CD4-positive, alpha-beta memory T cell (primary cell): Measurements from ENCODE around the gene EMC9. TPM values are rescaled to one million over a fixed set of nuclear protein-coding genes. Genes with fewer than 3 reads are reported as not detected.

Experiments used
- CTCF ChIA-PET: fragments of 350-600 bp; sonication (Branson Sonifier 250); formaldehyde crosslinking; loops from one replicate; lab custom pipeline; 2021; ENCODE audit warnings: inconsistent platforms; ENCODE audit not compliant: partially characterized antibody; lab: Charles Lee
- POLR2A ChIA-PET: fragments of 350-600 bp; sonication (Branson Sonifier 250); formaldehyde crosslinking; loops from one replicate; lab custom pipeline; 2021; ENCODE audit not compliant: partially characterized antibody; lab: Charles Lee
- DNase-seq, 5 donors: peaks; one replicate each; pipeline versions ENCODE4 v3.0.0 to v3.0.0-alpha.2; 2020 to 2022; ENCODE audit warnings: mixed read lengths in 1 of 5
- H3K27ac ChIP-seq: one replicate; pipeline ENCODE4 v1.7.0; 2013; ENCODE audit warnings: low read depth, low read length
- H3K27me3 ChIP-seq: 2 replicates; pipeline ENCODE4 v1.7.0; 2013; ENCODE audit warnings: mild to moderate bottlenecking, low read length, moderate library complexity; ENCODE audit not compliant: insufficient read depth
- H3K36me3 ChIP-seq: 2 replicates; pipeline ENCODE4 v1.7.0; 2013; ENCODE audit warnings: mild to moderate bottlenecking, low read length, moderate library complexity; ENCODE audit not compliant: insufficient read depth
- H3K4me1 ChIP-seq: 2 replicates; pipeline ENCODE4 v1.7.0; 2013; ENCODE audit warnings: mild to moderate bottlenecking, low read length, moderate library complexity; ENCODE audit not compliant: insufficient read depth
- H3K4me3 ChIP-seq, 2 donors: one replicate each; pipeline ENCODE4 v1.7.0; 2013; ENCODE audit warnings: low read length in 2 of 2, mild to moderate bottlenecking in 1 of 2
- H3K9me3 ChIP-seq, 2 donors: one replicate each; pipeline ENCODE4 v1.7.0; 2013; ENCODE audit warnings: low read length in 2 of 2, control low read depth in 1 of 2; ENCODE audit not compliant: control insufficient read depth in 1 of 2
- H3K27ac Mint-ChIP-seq, 7 donors: one replicate each; pipeline ENCODE4 v1.8.0; 2020 to 2021; ENCODE audit warnings: mixed read lengths in 7 of 7, mild to moderate bottlenecking in 6 of 7, inconsistent platforms in 3 of 7, moderate library complexity in 3 of 7
- H3K27me3 Mint-ChIP-seq, 2 donors: one replicate each; pipeline ENCODE4 v1.8.0; 2020 to 2021; ENCODE audit warnings: mixed read lengths in 2 of 2
- H3K36me3 Mint-ChIP-seq, 2 donors: one replicate each; pipeline ENCODE4 v1.8.0; 2020 to 2021; ENCODE audit warnings: mixed read lengths in 2 of 2, inconsistent platforms in 1 of 2, mild to moderate bottlenecking in 1 of 2
- H3K4me1 Mint-ChIP-seq, 4 donors: one replicate each; pipeline ENCODE4 v1.8.0; 2020 to 2021; ENCODE audit warnings: mixed read lengths in 4 of 4, mild to moderate bottlenecking in 1 of 4
- H3K4me3 Mint-ChIP-seq, 8 donors: one replicate each; pipeline ENCODE4 v1.8.0; 2020 to 2021; ENCODE audit warnings: mixed read lengths in 8 of 8, mild to moderate bottlenecking in 7 of 8, moderate library complexity in 6 of 8, inconsistent platforms in 3 of 8
- H3K9me3 Mint-ChIP-seq, 8 donors: one replicate each; pipeline ENCODE4 v1.8.0; 2020 to 2021; ENCODE audit warnings: mixed read lengths in 8 of 8, mild to moderate bottlenecking in 5 of 8, inconsistent platforms in 3 of 8, moderate library complexity in 1 of 8
- intact Hi-C: fragments of 100-400 bp; cut with micrococcal nuclease; formaldehyde crosslinking; loops from one replicate; pipeline ENCODE4 v1.15.1; 2023
- microRNA-seq: library from miRNA; unstranded; fragments of <30 nt; microRNA quantifications from one replicate; pipeline ENCODE4 v1.2.0, GENCODE V29; 2021; ENCODE audit warnings: borderline replicate concordance, borderline number of aligned reads, borderline microRNAs expressed, mixed read lengths
- polyA plus RNA-seq, 2 donors: library from polyadenylated mRNA; unstranded; fragments of 300-500 nt; fragmentation: Illumina TruSeq; gene quantifications; one replicate each; pipeline ENCODE4 v1.2.3, GENCODE V29; 2021
- total RNA-seq, 2 experiments: library from RNA; stranded (reverse); gene quantifications; one replicate each; pipeline ENCODE4 v1.2.3, GENCODE V29; 2021

EMC9 gene
- total and polyA plus RNA-seq, 4 experiments from 2014 or later, result 11.4 to 33.9 (median 23.3) TPM

DNA sequence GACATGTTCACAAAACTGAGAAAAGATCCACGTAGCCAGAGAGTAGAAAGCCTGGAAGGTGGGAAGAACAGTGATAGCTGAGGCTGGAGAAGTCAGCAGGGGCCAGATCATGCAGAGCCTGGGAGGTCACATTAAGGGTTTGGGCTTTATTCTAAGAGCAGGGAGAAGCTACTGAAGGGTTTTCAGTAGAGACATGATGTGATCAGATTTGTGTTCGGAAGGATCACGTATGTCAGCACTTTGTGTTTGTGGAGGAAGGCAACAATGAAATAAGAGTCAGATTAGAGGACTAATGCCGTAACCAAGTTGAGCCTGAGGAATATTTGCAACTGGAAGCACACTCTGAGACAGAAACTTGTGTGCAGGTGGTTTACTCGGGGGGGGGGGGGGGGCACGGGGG is 51.5 kb downstream of the EMC9 start:
- no peaks in the 10 kb centered on the region for H3K27me3 Mint-ChIP-seq
- Histone ChIP-seq H3K4me3 (no peak overlapping the region), H3K27me3 (no peaks in the 10 kb centered on the region), H3K9me3 (no peaks in the 10 kb centered on the region), H3K27ac (no peak overlapping the region), H3K36me3 (no peaks in the 10 kb centered on the region), H3K4me1 (peaks cover 13% of the 10 kb centered on the region)
- H3K36me3 Mint-ChIP-seq, result peaks cover 0 to 6% of the 10 kb centered on the region in 2 donors
- H3K4me1 Mint-ChIP-seq, result peaks cover 10 to 29% (median 18%) of the 10 kb centered on the region in 4 donors
- no peak overlapping the region for H3K4me3 Mint-ChIP-seq
- intact Hi-C loops, result loop anchor here (1.0 to 10.0 kb wide), 7 partner anchors 9 to 105 kb away; partner anchors contain the start of genes DHRS4L2, EMC9, IRF9 and PSME2
- ChIA-PET POLR2A (interaction anchor here (0.9 to 8.8 kb wide), 6 partner anchors 8 to 57 kb away, joined by 3 to 137 read pairs (median 27); partner anchors contain the start of genes DCAF11, NRL and RNF31), CTCF (interaction anchor here (0.7 to 12.2 kb wide), 21 partner anchors 12 to 153 kb away, joined by 3 to 475 read pairs (median 5); partner anchors contain the start of genes CARMIL3, DCAF11, EMC9 and NRL)
- H3K9me3 Mint-ChIP-seq, result peaks cover 0 to 3% (median 0%) of the 10 kb centered on the region in 8 donors
- DNase-seq, result no peak
- no peak overlapping the region for H3K27ac Mint-ChIP-seq

Small RNA genes lying within 50 kb of the gene (microRNA-seq; reads per million reads assigned to microRNA genes)
- not detected for gene MIR7703

Other genes with a start within 250 kb of the EMC9 start
Only the 30 nearest of the 31 such genes appear.
- 10 to 100 TPM; 14.7 to 15.5 TPM for gene DHRS4, start 187.8 kb downstream of the EMC9 start, total RNA-seq
- 10 to 100 TPM; 32.5 to 36.2 TPM for gene DHRS4, start 187.8 kb downstream of the EMC9 start, polyA plus RNA-seq
- gene DHRS4L2, start 152.7 kb downstream of the EMC9 start, total RNA-seq, result 10 to 100 TPM; 13.3 to 16.8 TPM
- 10 to 100 TPM; 18.6 to 19.6 TPM for gene DHRS4L2, start 152.7 kb downstream of the EMC9 start, polyA plus RNA-seq
- under 1 TPM; 0.15 to 0.22 TPM for gene CARMIL3, start 89.6 kb downstream of the EMC9 start, total RNA-seq
- gene CARMIL3, start 89.6 kb downstream of the EMC9 start, polyA plus RNA-seq, result not detected
- gene CPNE6, start 70.0 kb downstream of the EMC9 start, total RNA-seq, result not detected
- gene CPNE6, start 70.0 kb downstream of the EMC9 start, polyA plus RNA-seq, result under 1 TPM in 1 of 2 donors, not detected in 1; 0.04 TPM
- 10 to 100 TPM; 18.3 to 21.4 TPM for gene PCK2, start 47.3 kb downstream of the EMC9 start, total RNA-seq
- gene PCK2, start 47.3 kb downstream of the EMC9 start, polyA plus RNA-seq, result 10 to 100 TPM; 11.0 to 15.5 TPM
- gene DCAF11, start 26.8 kb downstream of the EMC9 start, total RNA-seq, result 10 to 100 TPM; 71.5 to 75.8 TPM
- 10 to 100 TPM; 75.1 to 93.4 TPM for gene DCAF11, start 26.8 kb downstream of the EMC9 start, polyA plus RNA-seq
- gene NRL, start 26.6 kb downstream of the EMC9 start, total RNA-seq, result 1 to 10 TPM; 2.9 to 4.5 TPM
- 1 to 10 TPM; 1.4 to 1.6 TPM for gene NRL, start 26.6 kb downstream of the EMC9 start, polyA plus RNA-seq
- 1 to 10 TPM; 3.2 to 4.2 TPM for gene FITM1, start 10.9 kb downstream of the EMC9 start, total RNA-seq
- under 1 TPM; 0.69 to 0.81 TPM for gene FITM1, start 10.9 kb downstream of the EMC9 start, polyA plus RNA-seq
- gene PSME1, start 5.4 kb downstream of the EMC9 start, total RNA-seq, result 100 to 1,000 TPM; 257 to 273 TPM
- 1,000 to 10,000 TPM in 1 of 2 donors, 100 to 1,000 TPM in 1; 976 to 1,008 TPM for gene PSME1, start 5.4 kb downstream of the EMC9 start, polyA plus RNA-seq
- gene PSME2, start 5.0 kb upstream of the EMC9 start, total RNA-seq, result 100 to 1,000 TPM; 143 to 150 TPM
- gene PSME2, start 5.0 kb upstream of the EMC9 start, polyA plus RNA-seq, result 100 to 1,000 TPM; 511 to 815 TPM
- gene RNF31, start 5.9 kb upstream of the EMC9 start, total RNA-seq, result 100 to 1,000 TPM; 108 to 113 TPM
- 10 to 100 TPM; 44.3 to 75.7 TPM for gene RNF31, start 5.9 kb upstream of the EMC9 start, polyA plus RNA-seq
- 100 to 1,000 TPM; 154 to 157 TPM for gene IRF9, start 19.7 kb upstream of the EMC9 start, total RNA-seq
- gene IRF9, start 19.7 kb upstream of the EMC9 start, polyA plus RNA-seq, result 100 to 1,000 TPM in 1 of 2 donors, 10 to 100 TPM in 1; 59.3 to 121 TPM
- gene REC8, start 30.5 kb upstream of the EMC9 start, total RNA-seq, result 10 to 100 TPM; 27.7 to 30.5 TPM
- 1 to 10 TPM; 2.8 to 9.8 TPM for gene REC8, start 30.5 kb upstream of the EMC9 start, polyA plus RNA-seq
- gene IPO4, start 47.2 kb upstream of the EMC9 start, total RNA-seq, result 10 to 100 TPM; 22.4 to 30.2 TPM
- 10 to 100 TPM; 19.8 to 20.2 TPM for gene IPO4, start 47.2 kb upstream of the EMC9 start, polyA plus RNA-seq
- gene TM9SF1, start 53.9 kb upstream of the EMC9 start, total RNA-seq, result 10 to 100 TPM; 24.1 to 26.3 TPM
- gene TM9SF1, start 53.9 kb upstream of the EMC9 start, polyA plus RNA-seq, result 10 to 100 TPM; 38.4 to 40.6 TPM
- gene TSSK4, start 64.1 kb upstream of the EMC9 start, total RNA-seq, result 1 to 10 TPM; 1.2 to 1.9 TPM
- gene TSSK4, start 64.1 kb upstream of the EMC9 start, polyA plus RNA-seq, result 1 to 10 TPM in 1 of 2 donors, under 1 TPM in 1; 0.47 to 1.3 TPM
- 100 to 1,000 TPM in 1 of 2 experiments, 10 to 100 TPM in 1; 99.3 to 101 TPM for gene CHMP4A, start 71.9 kb upstream of the EMC9 start, total RNA-seq
- 100 to 1,000 TPM; 164 to 194 TPM for gene CHMP4A, start 71.9 kb upstream of the EMC9 start, polyA plus RNA-seq
- 10 to 100 TPM; 12.5 to 15.3 TPM for gene MDP1, start 74.5 kb upstream of the EMC9 start, total RNA-seq
- 10 to 100 TPM; 27.3 to 28.1 TPM for gene MDP1, start 74.5 kb upstream of the EMC9 start, polyA plus RNA-seq
- 100 to 1,000 TPM; 116 to 127 TPM for gene NEDD8, start 90.8 kb upstream of the EMC9 start, total RNA-seq
- gene NEDD8, start 90.8 kb upstream of the EMC9 start, polyA plus RNA-seq, result 100 to 1,000 TPM; 351 to 425 TPM
- 10 to 100 TPM; 91.0 to 95.8 TPM for gene GMPR2, start 91.3 kb upstream of the EMC9 start, total RNA-seq
- 100 to 1,000 TPM; 103 to 116 TPM for gene GMPR2, start 91.3 kb upstream of the EMC9 start, polyA plus RNA-seq
- gene TINF2, start 101.0 kb upstream of the EMC9 start, total RNA-seq, result 100 to 1,000 TPM; 131 to 132 TPM
- 100 to 1,000 TPM; 151 to 169 TPM for gene TINF2, start 101.0 kb upstream of the EMC9 start, polyA plus RNA-seq
- 10 to 100 TPM; 11.0 to 16.1 TPM for gene TGM1, start 121.6 kb upstream of the EMC9 start, total RNA-seq
- under 1 TPM; 0.11 to 0.12 TPM for gene TGM1, start 121.6 kb upstream of the EMC9 start, polyA plus RNA-seq
- 10 to 100 TPM; 55.6 to 62.5 TPM for gene RABGGTA, start 130.0 kb upstream of the EMC9 start, total RNA-seq
- 10 to 100 TPM; 22.9 to 32.5 TPM for gene RABGGTA, start 130.0 kb upstream of the EMC9 start, polyA plus RNA-seq
- gene DHRS1, start 158.2 kb upstream of the EMC9 start, total RNA-seq, result 10 to 100 TPM; 37.6 to 38.6 TPM
- gene DHRS1, start 158.2 kb upstream of the EMC9 start, polyA plus RNA-seq, result 10 to 100 TPM; 31.4 to 32.9 TPM
- gene NOP9, start 158.3 kb upstream of the EMC9 start, total RNA-seq, result 10 to 100 TPM; 23.1 to 28.1 TPM
- 1 to 10 TPM in 1 of 2 donors, under 1 TPM in 1; 0.83 to 1.6 TPM for gene NOP9, start 158.3 kb upstream of the EMC9 start, polyA plus RNA-seq
- 10 to 100 TPM; 22.3 to 26.0 TPM for gene CIDEB, start 166.4 kb upstream of the EMC9 start, total RNA-seq
- gene CIDEB, start 166.4 kb upstream of the EMC9 start, polyA plus RNA-seq, result 10 to 100 TPM; 17.2 to 24.3 TPM
- gene LTB4R2, start 168.5 kb upstream of the EMC9 start, total RNA-seq, result 10 to 100 TPM; 18.0 to 18.8 TPM
- 1 to 10 TPM; 2.3 to 3.2 TPM for gene LTB4R2, start 168.5 kb upstream of the EMC9 start, polyA plus RNA-seq
- gene LTB4R, start 169.9 kb upstream of the EMC9 start, total RNA-seq, result 10 to 100 TPM; 19.5 to 20.0 TPM
- 10 to 100 TPM in 1 of 2 donors, 1 to 10 TPM in 1; 9.6 to 10.6 TPM for gene LTB4R, start 169.9 kb upstream of the EMC9 start, polyA plus RNA-seq
- 1 to 10 TPM; 7.1 to 8.1 TPM for gene ADCY4, start 193.5 kb upstream of the EMC9 start, total RNA-seq
- gene ADCY4, start 193.5 kb upstream of the EMC9 start, polyA plus RNA-seq, result under 1 TPM; 0.48 to 0.62 TPM
- gene RIPK3, start 198.4 kb upstream of the EMC9 start, total RNA-seq, result 10 to 100 TPM; 63.0 to 63.5 TPM
- gene RIPK3, start 198.4 kb upstream of the EMC9 start, polyA plus RNA-seq, result 10 to 100 TPM in 1 of 2 donors, 1 to 10 TPM in 1; 6.2 to 16.7 TPM